ENCODE measurements around the gene CCDC32.
A peak's percentile ranks its signal among the peaks of the same experiment; 100 is the strongest.
"Not testable (repeated sequence)": the region's sequence is repeated elsewhere in the genome, so short reads cannot be mapped to it uniquely, and the experiment has no call there.

The CCDC32 gene, protein sequence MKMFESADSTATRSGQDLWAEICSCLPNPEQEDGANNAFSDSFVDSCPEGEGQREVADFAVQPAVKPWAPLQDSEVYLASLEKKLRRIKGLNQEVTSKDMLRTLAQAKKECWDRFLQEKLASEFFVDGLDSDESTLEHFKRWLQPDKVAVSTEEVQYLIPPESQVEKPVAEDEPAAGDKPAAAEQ

DNA sequence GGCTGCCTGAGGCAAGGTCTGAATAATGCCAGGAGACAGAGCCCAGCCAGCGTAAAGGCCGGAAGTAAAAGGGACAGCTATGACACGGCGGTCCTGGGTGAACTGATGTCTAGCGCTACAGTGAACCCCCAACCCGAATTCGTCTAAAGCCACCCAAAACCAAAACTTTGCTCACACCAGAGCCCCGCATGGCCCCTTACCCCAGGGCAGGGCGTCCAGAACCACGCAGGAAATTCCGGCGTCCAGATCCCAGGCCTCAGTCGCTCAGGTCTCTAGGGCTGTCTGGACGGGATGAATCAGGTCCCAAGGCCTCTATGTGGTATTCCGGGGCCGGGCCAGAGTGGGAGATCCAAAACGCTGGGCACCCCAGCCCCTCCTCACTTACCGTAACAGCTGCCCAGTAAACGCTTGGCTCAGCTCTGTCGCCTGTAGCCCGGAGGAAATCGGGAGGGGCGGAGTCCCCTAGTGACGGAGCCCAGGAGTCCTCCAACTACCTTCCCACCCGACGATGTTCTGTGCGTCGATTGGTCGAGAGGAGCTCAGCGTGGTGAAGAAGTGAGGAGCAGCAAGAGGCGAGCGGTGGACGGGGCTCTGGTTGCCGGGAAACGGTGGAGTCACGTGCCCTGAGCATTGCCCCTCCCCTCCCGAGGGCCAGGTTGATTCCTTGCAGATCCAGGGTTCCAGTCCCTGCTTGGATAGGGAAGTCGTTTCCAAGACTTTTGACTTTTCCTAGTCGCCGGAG lies at the start of gene CCDC32:
CCDC32 (minus strand) TSS at position 452 of the 742 bp plus-strand sequence. CDS start 2,027 bp downstream, outside the sequence.
- DNase-seq: peak; percentile 97

DNA sequence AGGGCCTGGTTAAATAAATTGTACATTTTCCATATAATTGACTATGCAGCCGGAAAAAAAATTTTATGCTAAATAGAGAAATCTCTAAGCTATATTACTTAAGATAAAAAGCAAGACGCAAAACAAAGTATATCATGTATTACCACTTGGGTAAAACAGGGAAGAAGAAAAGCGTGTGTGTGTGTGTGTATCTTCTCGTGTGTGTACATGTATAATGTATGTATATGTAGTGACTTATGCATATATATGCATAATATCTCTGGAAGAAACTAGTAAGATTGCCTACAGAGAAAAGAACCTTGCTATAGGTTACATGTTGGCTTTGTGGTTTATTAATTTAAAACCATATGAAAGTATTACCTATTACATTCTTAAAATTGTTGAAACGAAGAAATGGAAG lies 48.2 kb upstream of the CCDC32 start:
- no peak for DNase-seq

DNA sequence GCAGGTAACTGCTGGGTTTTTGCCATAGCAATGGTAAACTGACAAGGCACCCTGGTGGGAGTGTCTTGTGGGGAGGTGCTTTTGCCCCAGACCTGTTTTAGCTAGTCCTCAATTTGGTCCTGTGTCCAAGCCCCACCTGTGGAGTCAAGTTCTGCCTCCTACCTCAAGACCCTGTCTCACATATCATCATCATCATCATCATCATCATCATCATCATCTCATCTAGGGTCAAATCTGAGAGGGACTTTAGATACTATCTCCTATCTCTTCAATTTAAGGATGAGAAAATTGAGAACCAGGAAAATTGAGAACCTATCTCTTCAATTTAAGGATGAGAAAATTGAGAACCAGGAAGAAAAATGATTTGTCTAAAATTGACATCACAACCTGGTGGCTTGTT lies 39.1 kb upstream of the CCDC32 start:
- DNase-seq: no peak

DNA sequence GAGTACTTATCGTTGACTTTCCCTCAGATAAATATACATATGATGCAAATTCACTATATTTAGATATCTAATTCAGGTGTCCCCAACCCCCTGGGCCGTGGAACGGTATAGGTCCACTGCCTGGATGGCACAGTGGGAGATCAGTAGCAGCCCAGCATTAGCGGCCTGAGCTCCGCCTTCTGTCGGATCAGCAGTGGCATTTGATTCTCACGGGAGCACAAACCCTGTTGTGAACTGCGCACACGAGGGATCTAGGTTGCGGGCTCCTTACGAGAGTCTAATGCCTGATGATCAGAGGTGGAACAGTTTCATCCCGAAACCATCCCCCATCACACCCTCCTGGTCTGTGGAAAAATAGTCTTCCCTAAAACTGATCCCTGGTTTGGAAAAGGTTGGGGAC lies 36.1 kb upstream of the CCDC32 start:
- no peak for DNase-seq

DNA sequence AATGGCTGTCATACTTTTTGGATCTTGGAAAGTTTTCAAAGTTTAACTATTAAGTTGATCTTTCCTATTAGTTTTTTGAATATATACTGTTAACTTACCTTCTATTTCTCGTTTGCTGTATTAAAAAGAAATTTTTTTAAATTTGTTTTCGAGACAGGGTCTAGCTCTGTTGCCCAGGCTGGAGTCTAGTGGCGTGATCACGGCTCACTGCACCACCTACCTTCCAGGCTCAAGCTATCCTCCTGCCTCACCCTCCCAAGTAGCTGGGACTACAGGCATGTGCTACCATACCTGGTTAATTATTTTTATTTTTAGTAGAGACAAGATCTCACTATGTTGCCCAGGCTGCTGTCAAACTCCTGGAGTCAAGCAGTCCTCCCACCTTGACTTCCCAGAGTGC lies 33.8 kb upstream of the CCDC32 start:
- no peak for DNase-seq

DNA sequence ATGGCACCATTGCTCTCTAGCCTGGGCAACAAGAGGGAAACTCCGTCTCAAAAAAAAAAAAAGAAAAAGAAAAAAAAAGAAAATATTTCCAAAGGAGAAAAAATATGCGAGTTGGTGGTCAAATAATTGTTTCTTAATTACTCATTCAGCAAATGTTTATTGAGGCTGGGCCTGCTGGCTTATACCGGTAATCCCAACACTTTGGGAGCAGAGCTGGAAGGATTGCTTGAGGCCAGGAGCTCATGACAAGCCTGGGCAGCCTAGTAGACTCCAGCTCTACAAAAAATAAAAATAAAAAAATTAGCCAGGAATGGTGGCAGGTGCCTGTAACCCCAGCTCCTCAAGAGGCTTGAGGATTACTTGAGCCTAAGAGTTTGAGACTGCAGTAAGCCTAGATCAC lies 33.3 kb upstream of the CCDC32 start:
- DNase-seq: no peak

DNA sequence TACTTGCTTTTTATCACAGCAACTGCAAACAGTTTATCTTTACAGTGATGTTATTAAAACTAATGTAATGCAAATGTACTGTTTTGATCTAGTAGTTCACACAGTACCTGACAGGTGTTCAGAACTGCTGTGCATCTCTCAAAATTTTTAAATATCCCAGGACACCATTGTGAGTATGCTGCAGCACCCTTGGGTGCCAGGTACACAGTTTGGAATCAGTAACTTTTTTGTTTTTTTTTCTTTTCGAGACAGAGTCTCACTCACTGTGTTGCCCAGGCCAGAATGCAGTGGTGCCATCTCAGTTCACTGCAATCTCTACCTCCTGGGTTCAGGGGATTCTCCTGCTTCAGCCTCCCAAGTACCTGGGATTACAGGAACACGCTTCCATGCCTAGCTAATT lies 32.2 kb upstream of the CCDC32 start:
- no peak for DNase-seq

DNA sequence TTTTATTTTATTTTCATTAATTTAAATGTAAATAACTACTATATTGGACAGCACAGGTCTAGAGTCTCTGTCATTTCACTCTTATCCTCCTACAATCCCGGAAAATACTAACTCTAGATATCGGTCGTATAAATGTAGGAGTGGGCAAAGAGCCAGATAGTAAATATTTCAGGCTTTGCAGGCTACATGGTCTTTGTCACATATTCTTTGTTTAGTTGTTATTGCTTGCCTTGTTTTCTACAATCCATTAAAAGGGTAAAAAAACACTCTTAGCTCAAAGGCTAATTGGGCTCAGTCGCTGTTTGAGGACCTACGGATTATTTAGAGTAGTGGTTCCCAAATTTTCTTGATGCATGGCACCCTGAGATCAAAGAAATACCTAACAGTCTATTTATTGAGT lies 30.9 kb upstream of the CCDC32 start:
- DNase-seq: no peak

DNA sequence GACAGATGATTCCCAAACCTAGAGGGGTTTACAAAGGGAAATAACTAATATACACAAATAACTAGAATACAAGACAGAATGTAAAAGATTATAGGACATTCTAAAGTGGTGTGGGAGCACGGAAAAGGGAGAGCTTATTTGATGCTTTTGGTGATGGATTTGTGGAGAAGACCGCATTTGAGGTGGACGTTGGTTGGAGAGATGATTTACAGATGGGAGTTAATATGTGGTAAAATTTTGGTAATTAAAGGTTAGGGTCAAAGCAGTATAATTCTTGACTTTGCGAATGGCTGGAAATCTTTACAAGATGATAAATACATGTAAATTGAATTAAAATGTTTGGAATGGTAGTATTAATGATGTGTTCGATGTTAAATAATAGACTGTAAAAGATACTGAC lies 30.4 kb upstream of the CCDC32 start:
- DNase-seq: no peak

DNA sequence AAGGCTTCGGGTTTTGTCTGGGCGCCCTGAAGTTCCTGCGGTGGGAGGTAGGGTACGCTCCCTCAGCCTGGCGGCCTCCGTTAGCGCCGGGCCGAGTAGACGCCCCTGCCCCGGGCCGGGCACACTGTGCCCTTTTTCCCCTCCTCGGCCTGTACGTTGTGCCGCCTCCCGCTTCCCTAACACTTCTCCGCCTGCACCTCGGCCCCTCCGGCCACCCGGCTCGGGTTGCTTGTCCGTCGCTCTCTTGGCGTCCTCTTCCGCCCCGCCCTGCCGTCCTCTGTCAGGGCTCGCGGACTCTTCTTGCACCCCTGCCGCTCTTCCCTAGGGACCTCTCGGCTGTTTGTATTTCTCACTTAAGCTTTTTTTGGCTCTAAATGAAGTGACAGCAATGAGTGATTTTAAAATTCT lies 29.6 kb upstream of the CCDC32 start:
- DNase-seq: no peak

DNA sequence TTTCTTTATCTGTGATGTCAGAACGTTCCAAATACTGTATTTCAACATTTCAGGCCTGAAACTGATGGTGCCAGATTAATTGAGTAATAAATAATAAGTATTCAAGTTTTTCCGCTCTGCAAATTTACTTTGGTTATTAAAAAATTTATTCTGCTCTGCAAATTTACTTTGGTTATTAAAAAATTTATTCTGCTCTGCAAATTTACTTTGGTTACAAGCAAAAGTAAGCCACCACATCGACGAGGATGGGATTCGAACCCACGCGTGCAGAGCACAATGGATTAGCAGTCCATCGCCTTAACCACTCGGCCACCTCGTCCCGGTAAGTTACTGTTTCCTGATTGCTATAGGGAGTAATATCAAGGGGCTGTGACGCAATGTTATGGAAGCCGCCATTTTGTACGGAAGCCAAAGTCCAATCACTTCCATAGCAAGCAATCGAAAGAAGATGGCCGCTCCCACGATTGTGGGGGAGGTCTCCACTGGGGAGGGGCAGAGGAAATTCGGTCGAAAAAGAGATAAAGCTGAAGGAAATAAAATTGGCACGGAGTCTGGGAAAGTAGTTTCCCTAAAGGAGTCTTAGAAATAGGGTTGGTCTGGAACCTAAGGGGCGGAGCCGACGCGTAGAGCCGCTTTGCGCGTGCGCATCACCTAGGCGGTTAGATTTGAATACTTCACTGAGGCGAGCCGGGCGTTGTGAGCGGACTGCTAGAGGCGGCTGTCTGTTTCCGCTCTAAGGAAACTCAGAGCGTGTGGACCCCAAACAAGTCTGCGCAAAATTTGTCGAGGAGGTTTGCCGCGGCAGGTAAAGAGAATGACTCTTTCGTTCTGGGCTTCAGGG lies 29.0 kb upstream of the CCDC32 start, which contains the start of gene KNL1:
KNL1 (plus strand) TSS at position 662 of the 841 bp plus-strand sequence. CDS start 8,683 bp downstream, outside the sequence.
- peak; percentile 91 for DNase-seq

DNA sequence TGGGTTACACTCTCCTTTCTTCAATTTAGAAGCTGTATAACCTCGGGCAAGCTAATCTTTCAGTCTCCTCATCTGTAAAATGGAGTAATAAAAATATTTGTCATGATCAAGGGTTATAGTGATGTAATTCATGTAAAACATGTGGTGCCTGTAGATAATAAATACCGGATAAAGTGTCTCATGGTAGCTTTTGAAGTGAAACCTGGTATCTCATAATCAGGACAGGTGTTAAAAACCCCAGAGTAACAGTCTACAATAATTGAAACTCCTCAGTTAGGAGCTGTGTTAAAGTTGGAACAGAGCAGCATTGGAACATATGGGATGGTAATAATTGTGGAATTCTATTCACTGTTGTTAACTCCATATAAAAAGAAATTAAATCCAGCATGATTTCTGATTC lies 28.3 kb upstream of the CCDC32 start:
- DNase-seq: no peak

DNA sequence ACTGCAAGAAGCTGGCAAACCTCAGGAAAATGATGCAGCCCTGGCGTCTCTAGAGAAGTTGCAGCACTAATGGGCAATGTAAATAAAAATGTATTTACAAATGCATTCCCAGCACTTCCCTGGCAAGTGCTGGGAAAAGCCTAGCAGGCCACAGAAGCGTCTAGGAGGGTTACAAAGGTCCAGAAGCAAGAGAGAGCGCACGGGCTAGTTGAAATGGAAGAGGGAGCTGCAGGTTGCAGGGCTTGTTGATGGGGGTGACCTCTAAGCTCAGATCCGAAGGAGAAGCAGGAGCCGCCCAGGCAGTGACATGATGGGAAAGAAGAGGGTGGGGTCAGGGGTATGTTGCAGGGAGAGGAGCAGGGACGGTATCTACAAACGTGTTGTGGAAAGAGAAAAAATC lies 26.5 kb upstream of the CCDC32 start:
- no peak for DNase-seq

DNA sequence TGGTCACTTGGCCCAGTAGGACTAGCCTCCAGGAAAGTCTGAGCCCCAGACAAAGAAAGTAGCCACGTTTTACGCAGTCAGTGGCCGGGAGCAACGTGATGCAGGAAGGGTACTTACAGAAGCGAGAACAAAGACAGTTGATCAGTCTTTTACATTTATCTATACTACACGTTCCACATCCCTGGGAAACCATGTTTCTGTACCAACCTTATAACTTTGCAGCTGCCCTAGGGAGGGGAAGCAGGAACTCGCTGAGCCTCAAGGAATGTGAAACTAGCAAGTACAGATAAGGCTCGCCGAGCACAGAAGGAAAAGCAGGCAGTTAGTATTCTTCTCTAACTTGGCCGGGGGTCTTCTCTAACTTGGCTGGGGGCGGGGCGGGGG lies 25.8 kb upstream of the CCDC32 start:
- no peak for DNase-seq

DNA sequence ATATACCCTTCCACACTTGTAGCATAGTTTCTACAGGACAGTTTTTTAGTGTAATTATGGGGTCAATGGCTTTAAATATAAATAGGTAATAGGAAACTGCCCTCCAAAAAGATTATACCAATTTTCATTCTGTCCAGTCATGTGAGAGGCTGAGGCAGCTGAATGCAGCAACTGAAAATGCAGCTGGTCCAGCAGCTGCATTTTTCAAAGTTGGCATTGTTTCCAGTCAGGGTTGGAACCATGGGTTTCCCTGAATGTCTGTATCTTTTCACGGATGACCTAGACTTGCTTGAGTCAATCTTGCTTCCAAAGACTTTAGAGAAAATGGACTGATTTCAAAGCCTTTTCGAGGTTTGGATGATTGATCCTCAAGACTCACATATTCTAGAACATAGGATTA lies 19.3 kb upstream of the CCDC32 start:
- DNase-seq: no peak

DNA sequence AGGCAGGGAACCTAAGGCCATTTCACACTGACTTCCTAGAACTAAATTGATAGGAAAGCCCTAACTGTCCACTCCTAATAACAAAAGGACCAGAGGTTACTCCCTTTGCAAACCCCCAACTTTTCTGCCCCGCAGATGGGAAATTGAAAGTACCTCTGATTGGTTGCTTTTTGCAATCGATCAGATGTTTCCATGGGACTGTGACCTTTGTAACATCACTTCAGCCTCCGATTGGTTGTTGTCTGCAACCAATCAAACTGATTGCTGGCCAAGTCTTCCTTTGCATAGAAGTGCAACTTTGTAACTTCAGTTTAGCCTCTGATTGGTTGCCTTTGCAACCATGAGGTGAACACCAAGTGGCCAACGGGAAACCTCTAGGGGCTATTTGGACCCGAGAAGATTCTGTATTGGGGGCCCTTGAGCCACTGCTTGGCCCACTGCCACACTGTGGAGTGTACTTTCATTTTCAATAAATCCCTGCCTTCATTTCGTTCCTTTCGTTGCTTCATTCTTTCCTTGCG lies 17.9 kb upstream of the CCDC32 start:
- no peak for DNase-seq

DNA sequence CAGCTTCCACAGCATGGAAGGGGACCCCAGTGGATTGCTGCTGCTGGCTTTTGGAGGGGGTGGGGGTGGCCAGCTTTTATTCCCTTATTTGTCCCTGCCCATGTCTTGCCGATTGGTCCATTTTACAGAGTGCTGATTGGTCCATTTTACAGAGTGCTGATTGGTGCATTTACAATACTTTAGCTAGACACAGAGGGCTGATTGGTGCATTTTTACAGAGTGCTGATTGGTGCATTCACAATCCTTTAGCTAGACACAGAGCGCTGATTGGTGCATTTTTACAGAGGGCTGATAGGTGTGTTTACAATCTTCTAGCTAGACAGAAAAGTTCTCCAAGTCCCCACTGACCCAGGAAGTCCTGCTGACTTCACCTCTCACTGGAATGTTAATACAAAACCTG lies 17.0 kb upstream of the CCDC32 start:
- DNase-seq: not testable (repeated sequence)

DNA sequence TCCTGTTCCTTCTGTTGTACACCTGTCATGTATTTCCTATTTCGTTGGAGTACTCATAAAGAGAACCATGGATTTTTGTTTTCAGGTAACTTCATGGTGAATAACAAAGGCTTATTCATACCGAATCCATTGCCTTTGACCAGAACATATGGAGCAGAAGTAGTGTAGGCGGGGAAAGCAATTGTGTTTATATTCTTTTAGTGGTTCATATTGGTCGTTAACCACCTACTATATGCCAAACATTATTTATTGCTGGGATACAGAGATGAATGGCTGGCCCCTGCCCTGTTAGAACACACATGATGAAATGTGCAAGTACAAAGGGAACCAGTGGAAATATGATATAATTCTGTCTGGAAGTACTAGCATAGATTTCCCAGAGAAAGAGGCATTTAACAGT lies 14.1 kb upstream of the CCDC32 start:
- no peak for DNase-seq

DNA sequence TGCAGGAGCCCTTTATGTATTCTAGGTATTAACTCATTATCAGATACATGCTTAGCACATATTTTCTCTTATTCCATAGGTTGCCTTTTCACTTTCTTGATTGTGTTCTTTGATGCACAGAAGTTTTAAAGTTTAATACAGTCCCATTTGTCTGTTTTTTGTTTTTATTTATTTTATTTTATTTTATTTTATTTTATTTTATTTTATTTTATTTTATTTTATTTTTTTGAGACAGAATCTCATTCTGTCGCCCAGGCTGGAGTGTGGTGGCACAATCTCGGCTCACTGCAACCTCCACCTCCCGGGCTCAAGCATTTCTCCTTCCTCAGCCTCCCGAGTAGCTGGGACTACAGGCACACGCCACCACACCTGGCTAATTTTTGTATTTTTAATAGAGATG lies 12.1 kb upstream of the CCDC32 start:
- DNase-seq: not testable (repeated sequence)

DNA sequence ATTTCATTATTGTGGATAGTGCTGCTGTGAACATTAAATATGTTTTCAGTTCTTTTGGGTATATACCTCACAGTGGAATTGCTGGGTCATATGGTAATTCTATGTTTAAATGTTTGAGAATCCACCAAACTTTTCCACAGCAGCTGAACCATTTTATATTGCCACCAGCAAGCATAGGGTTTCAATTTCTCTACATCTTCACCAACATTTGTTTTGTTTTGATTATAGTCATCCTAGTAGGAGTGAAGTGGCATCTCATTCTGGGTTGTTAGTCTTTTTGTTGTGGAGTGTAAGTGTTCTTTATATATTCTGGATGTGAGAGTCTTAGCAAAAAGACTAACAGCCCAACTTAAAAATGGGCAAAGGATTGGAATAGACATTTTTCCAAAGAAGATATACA lies 10.3 kb upstream of the CCDC32 start:
- no peak for DNase-seq

DNA sequence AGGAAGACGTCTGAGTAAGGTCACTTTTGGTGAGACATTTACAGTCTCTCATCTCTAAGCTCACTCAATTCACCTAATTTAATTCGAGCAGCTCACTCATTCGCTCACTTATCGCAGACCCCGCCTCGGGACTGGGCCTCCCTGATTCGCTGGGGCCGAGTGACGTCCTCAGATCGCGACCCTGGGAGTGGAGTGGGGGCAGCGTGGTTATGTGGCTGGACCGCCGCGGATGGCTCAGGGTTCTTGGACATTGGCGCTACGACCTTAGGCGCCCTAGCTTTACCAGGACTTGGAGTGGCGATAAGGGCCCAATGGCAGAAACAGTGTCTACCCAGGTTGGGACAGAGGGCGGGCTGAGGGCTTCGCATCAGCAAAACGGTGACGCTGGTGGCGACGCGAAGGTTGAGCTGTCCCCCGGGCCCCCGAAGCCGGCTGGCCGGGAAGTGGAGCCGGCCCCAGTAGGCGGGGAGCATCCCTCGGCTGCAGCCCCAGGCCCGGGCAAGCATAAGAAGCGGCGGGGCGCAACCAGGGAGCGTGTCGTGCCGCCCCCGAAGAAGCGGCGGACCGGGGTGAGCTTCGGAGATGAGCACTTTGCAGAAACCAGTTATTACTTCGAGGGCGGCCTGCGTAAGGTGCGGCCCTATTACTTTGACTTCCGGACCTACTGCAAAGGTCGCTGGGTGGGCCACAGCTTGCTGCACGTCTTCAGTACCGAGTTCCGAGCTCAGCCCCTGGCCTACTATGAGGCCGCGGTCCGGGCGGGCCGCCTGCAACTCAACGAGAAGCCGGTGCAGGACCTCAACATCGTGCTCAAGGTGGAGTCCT lies 4.5 kb upstream of the CCDC32 start, which contains the start of gene RPUSD2:
RPUSD2 (plus strand) TSS at position 171 of the 825 bp plus-strand sequence; CDS start at position 210, 39 bp downstream.
- DNase-seq: peak; percentile 93

DNA sequence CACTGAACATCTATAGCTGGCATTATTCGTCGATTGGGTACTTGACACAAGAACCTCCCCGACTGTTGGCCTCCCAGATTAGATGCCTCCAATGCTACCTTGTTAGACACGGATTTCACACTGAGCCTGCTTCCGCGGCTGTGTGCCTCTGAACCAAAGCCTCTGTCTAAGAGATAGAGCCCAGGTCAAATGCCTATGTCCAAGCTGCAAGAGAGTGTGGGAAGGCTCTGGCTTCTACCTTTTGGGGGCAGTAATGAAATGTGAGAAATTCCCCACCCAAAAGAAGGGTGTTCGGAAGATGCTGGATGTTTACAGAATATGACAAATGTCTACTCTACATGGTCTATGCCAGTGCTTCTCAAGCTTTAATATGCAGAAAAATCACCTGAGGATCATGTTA lies 2.3 kb upstream of the CCDC32 start:
- DNase-seq: no peak
